K562 (cell line): ENCODE data around the gene TEX47. TPM values are rescaled to one million over a fixed set of nuclear protein-coding genes. Genes with fewer than 3 reads are reported as not detected.
A peak's percentile ranks its signal among the peaks of the same experiment; 100 is the strongest.

Experiments
- BMI1 ChIP-seq: fragments of 150-350 bp; IDR thresholded peaks from 2 replicates; pipeline ENCODE4 v1.6.1; 2014; ENCODE audit warnings: low read length
- CTBP1 ChIP-seq: fragments of 450-650 bp; IDR thresholded peaks from 2 replicates; pipeline ENCODE4 v1.6.1; 2016; ENCODE audit warnings: borderline replicate concordance
- MYC ChIP-seq, 2 experiments: fragments of 250-450 bp in 1 of 2; sonication (Bioruptor Pico) in 1 of 2; IDR thresholded peaks; 2 replicates each; pipeline versions ENCODE4 v1.5.1 to v1.6.1; 2012 to 2021; ENCODE audit warnings: low read depth in 2 of 2, borderline replicate concordance in 1 of 2, improper control_type of control experiment in 1 of 2, low read length in 1 of 2, mild to moderate bottlenecking in 1 of 2, moderate library complexity in 1 of 2
- polyA plus RNA-seq, 8 experiments: library from polyadenylated mRNA; depleted of rRNA in 4 of 8; stranded (reverse) in 5 of 8; unstranded in 3 of 8; fragments of >200 nt; fragmentation: Nextera tagmentation in 2 of 8; fragmentation: Illumina TruSeq in 1 of 8; extraction: Ambion mirVana in 2 of 8; extraction: Trizol in 1 of 8; gene quantifications; 2 replicates each; pipeline versions ENCODE4 v1.2.1 to v1.2.3, GENCODE V29; 2011 to 2014; ENCODE audit warnings: inconsistent platforms in 1 of 8, missing spikeins in 1 of 8
- total RNA-seq, 7 experiments: library from RNA; depleted of rRNA in 6 of 7; stranded (reverse); fragments of >200 nt in 6 of 7; fragmentation: Illumina TruSeq in 2 of 7; extraction: Trizol in 2 of 7; gene quantifications; 2 replicates each; pipeline versions ENCODE4 v1.2.1 to v1.2.3, GENCODE V29; 2011 to 2021; ENCODE audit warnings: low replicate concordance in 1 of 7
- TF ChIP-seq, protein P1 (sequence below): fragments of 250-450 bp; sonication (Bioruptor Pico); IDR thresholded peaks from 2 replicates; pipeline ENCODE4 v1.4.0; 2020

The TEX47 gene
- total and polyA plus RNA-seq, 9 of the 15 experiments (the other 6 are each of a cell fraction or from before 2014, with no cell fraction given) = not detected

DNA sequence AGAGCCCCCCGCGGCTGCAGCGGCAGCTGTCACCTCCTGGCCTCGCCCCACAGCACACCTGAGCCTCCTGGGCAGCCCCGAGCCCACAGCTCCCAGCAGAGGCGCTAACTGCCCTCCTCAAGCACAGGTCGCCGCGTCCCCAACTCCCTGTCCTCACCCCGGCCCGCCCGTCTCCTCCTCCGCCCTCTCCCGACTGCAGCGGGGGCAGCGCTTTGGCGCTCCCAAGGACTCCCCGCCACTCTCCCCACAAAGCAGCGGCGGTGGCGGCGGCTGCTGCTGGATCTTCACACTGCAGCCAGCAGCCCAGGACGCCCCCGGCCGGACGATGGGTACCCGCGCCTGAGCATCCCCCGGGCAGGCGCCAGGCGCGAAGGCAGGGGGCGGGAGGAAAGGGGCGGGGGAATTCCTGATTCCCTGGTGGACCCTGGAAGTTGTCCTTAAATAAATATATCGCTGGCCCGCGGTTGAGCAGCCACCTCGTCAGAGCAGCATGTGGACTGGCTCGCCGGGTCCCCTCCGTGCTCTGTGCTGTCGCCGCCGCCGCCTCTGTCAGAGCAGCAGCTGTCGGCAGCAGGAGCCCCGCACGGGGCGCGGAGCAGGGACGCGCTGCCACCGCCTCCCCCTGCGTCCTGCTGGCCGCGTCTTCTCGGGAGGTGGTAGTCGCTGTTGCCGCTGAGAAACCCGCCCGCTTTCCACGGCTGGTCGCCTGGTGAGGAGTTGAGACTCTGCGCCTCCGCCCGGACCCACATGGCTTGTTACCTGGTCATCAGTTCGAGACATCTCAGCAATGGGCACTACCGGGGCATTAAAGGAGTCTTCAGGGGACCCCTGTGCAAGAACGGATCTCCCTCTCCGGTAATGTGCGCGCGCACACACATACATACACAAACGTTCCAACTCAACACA is 36.1 kb downstream of the TEX47 start, which contains the start of gene ZNF804B (continued):
- TF ChIP-seq, protein P1, sequence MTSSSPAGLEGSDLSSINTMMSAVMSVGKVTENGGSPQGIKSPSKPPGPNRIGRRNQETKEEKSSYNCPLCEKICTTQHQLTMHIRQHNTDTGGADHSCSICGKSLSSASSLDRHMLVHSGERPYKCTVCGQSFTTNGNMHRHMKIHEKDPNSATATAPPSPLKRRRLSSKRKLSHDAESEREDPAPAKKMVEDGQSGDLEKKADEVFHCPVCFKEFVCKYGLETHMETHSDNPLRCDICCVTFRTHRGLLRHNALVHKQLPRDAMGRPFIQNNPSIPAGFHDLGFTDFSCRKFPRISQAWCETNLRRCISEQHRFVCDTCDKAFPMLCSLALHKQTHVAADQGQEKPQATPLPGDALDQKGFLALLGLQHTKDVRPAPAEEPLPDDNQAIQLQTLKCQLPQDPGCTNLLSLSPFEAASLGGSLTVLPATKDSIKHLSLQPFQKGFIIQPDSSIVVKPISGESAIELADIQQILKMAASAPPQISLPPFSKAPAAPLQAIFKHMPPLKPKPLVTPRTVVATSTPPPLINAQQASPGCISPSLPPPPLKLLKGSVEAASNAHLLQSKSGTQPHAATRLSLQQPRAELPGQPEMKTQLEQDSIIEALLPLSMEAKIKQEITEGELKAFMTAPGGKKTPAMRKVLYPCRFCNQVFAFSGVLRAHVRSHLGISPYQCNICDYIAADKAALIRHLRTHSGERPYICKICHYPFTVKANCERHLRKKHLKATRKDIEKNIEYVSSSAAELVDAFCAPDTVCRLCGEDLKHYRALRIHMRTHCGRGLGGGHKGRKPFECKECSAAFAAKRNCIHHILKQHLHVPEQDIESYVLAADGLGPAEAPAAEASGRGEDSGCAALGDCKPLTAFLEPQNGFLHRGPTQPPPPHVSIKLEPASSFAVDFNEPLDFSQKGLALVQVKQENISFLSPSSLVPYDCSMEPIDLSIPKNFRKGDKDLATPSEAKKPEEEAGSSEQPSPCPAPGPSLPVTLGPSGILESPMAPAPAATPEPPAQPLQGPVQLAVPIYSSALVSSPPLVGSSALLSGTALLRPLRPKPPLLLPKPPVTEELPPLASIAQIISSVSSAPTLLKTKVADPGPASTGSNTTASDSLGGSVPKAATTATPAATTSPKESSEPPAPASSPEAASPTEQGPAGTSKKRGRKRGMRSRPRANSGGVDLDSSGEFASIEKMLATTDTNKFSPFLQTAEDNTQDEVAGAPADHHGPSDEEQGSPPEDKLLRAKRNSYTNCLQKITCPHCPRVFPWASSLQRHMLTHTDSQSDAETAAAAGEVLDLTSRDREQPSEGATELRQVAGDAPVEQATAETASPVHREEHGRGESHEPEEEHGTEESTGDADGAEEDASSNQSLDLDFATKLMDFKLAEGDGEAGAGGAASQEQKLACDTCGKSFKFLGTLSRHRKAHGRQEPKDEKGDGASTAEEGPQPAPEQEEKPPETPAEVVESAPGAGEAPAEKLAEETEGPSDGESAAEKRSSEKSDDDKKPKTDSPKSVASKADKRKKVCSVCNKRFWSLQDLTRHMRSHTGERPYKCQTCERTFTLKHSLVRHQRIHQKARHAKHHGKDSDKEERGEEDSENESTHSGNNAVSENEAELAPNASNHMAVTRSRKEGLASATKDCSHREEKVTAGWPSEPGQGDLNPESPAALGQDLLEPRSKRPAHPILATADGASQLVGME = 0 out of 2 replicates have a peak, but pooled peaks have one; percentile 51
- TF ChIP-seq BMI1 (no peak), CTBP1 (peak; percentile 59; the same call in 1 of the 2 replicates), MYC (IDR thresholded peaks at IDR 0.05; ENCODE audit: low read depth, low read length) (0 out of 2 replicates have a peak, but pooled peaks have one; percentile 12), MYC (CRISPR knock-in tag; IDR thresholded peaks at IDR 0.05; ENCODE audit: borderline replicate concordance, low read depth) (no peak)
